ENCODE data around the gene FCN3. TPM values are rescaled to one million over a fixed set of nuclear protein-coding genes. Genes with fewer than 3 reads are reported as not detected.

The FCN3 gene
- total and polyA plus RNA-seq, 2 donors (not counting 1 experiment from before 2014, with no cell fraction given): not detected

- peak overlapping the region; percentile 48 to 63 (median 57) for H3K4me3 ChIP-seq (ENCODE audit: control extremely low read depth in 1 of 5, extremely low read depth in 1 of 5, insufficient read depth in 1 of 5, low read depth in 2 of 5, low read length in 4 of 5)
- H3K9me3 Mint-ChIP-seq (ENCODE audit: insufficient read depth): no peaks in the 10 kb centered on the region
- no peaks in the 10 kb centered on the region for H3K36me3 ChIP-seq (replicated peaks in 1 of 2; ENCODE audit: control extremely low read depth in 1 of 2, control insufficient read depth in 1 of 2, extremely low read depth in 1 of 2, insufficient read depth in 2 of 2, low read length in 1 of 2)
- POLR2A ChIA-PET: interaction anchor here (0.9 kb wide), 1 partner anchor 12 kb away, joined by 3 read pairs; no protein-coding TSS in a partner anchor
- H3K9ac ChIP-seq (ENCODE audit: low read length): peak overlapping the region; percentile 69
- peak overlapping the region; percentile 89 for H2AFZ ChIP-seq (ENCODE audit: insufficient read depth, low read depth, low read length, poor library complexity, severe bottlenecking)
- peak; percentile 78 for DNase-seq
- H3K9me3 ChIP-seq (ENCODE audit: control extremely low read depth in 1 of 3, control insufficient read depth in 2 of 3, insufficient read depth in 1 of 3, low read length in 2 of 3): no peaks in the 10 kb centered on the region
- no peaks in the 10 kb centered on the region for H3K27me3 Mint-ChIP-seq
- peaks cover 60% of the 10 kb centered on the region for H3K4me1 Mint-ChIP-seq
- TF ChIP-seq CTCF (IDR thresholded peaks at IDR 0.05) (no peak), EZH2 (IDR thresholded peaks at IDR 0.05; ENCODE audit: borderline replicate concordance, insufficient read depth, low read depth, low read length, poor library complexity, severe bottlenecking) (no peak)
- intact Hi-C loops (cut with micrococcal nuclease): no loop called here
- peaks cover 8% of the 10 kb centered on the region for H4K20me1 ChIP-seq (ENCODE audit: control insufficient read depth, insufficient read depth, low read length, poor library complexity, severe bottlenecking)
- peak overlapping the region; percentile 96 for H3K4me2 ChIP-seq (replicated peaks; ENCODE audit: low read depth, low read length, poor library complexity, severe bottlenecking)
- peak overlapping the region; percentile 92 for H3K4me3 Mint-ChIP-seq
- no peaks in the 10 kb centered on the region for H3K79me2 ChIP-seq (ENCODE audit: control insufficient read depth, insufficient read depth, low read length)
- peak; percentile 42 for ATAC-seq (ENCODE audit: low read depth)
- H3K27ac ChIP-seq (ENCODE audit: low read length in 2 of 2): no peak overlapping the region
- peak overlapping the region; percentile 70 for H3K27ac Mint-ChIP-seq
- peaks cover 44 to 61% of the 10 kb centered on the region in 2 donors for H3K4me1 ChIP-seq (ENCODE audit: control insufficient read depth in 2 of 2, insufficient read depth in 2 of 2, low read length in 2 of 2)
- CTCF ChIA-PET: interaction anchor here (0.5 to 11.1 kb wide), 9 partner anchors 19 to 1052 kb away, joined by 3 to 135 read pairs (median 6); partner anchors contain the start of genes CD164L2, GPR3 and SYTL1
- WGBS (ENCODE audit: insufficient coverage): 10% methylated on average over 52 of the region's 71 CpGs
- H3K27me3 ChIP-seq (replicated peaks in 1 of 4; ENCODE audit: control extremely low read depth in 1 of 4, control insufficient read depth in 3 of 4, insufficient read depth in 4 of 4, low read length in 3 of 4): no peaks in the 10 kb centered on the region
Measured at GRCh38 chr1:27360159-27361043, 14.2 kb downstream of the FCN3 start.

GRCh38 chr1:27359822-27360158 is 14.8 kb downstream of the FCN3 start:
- Histone ChIP-seq H3K4me3 (ENCODE audit: control extremely low read depth in 1 of 5, extremely low read depth in 1 of 5, insufficient read depth in 1 of 5, low read depth in 2 of 5, low read length in 4 of 5) (peak overlapping the region; percentile 48 to 63 (median 57)), H3K9ac (ENCODE audit: low read length) (peak overlapping the region; percentile 69), H3K9me3 (ENCODE audit: control extremely low read depth in 1 of 3, control insufficient read depth in 2 of 3, insufficient read depth in 1 of 3, low read length in 2 of 3) (no peaks in the 10 kb centered on the region), H3K4me1 (ENCODE audit: control insufficient read depth in 2 of 2, insufficient read depth in 2 of 2, low read length in 2 of 2) (peaks cover 38 to 58% of the 10 kb centered on the region in 2 donors), H2AFZ (ENCODE audit: insufficient read depth, low read depth, low read length, poor library complexity, severe bottlenecking) (peak overlapping the region; percentile 89), H3K79me2 (ENCODE audit: control insufficient read depth, insufficient read depth, low read length) (no peaks in the 10 kb centered on the region), H4K20me1 (ENCODE audit: control insufficient read depth, insufficient read depth, low read length, poor library complexity, severe bottlenecking) (peaks cover 8% of the 10 kb centered on the region), H3K4me2 (replicated peaks; ENCODE audit: low read depth, low read length, poor library complexity, severe bottlenecking) (peak overlapping the region; percentile 96), H3K27ac (ENCODE audit: low read length in 2 of 2) (no peak overlapping the region), H3K27me3 (replicated peaks in 1 of 4; ENCODE audit: control extremely low read depth in 1 of 4, control insufficient read depth in 3 of 4, insufficient read depth in 4 of 4, low read length in 3 of 4) (no peaks in the 10 kb centered on the region), H3K36me3 (replicated peaks in 1 of 2; ENCODE audit: control extremely low read depth in 1 of 2, control insufficient read depth in 1 of 2, extremely low read depth in 1 of 2, insufficient read depth in 2 of 2, low read length in 1 of 2) (no peaks in the 10 kb centered on the region)
- no peaks in the 10 kb centered on the region for H3K27me3 Mint-ChIP-seq
- intact Hi-C loops (cut with micrococcal nuclease): no loop called here
- TF ChIP-seq EZH2 (IDR thresholded peaks at IDR 0.05; ENCODE audit: borderline replicate concordance, insufficient read depth, low read depth, low read length, poor library complexity, severe bottlenecking) (no peak), CTCF (IDR thresholded peaks at IDR 0.05) (no peak)
- ChIA-PET POLR2A (interaction anchor here (0.9 kb wide), 1 partner anchor 11 kb away, joined by 3 read pairs; no protein-coding TSS in a partner anchor), CTCF (interaction anchor here (0.5 to 11.1 kb wide), 8 partner anchors 9 to 1051 kb away, joined by 3 to 135 read pairs (median 29); partner anchors contain the start of genes CD164L2, GPR3, MAP3K6 and SYTL1)
- H3K4me3 Mint-ChIP-seq: peak overlapping the region; percentile 92
- H3K27ac Mint-ChIP-seq: peak overlapping the region; percentile 70
- H3K4me1 Mint-ChIP-seq: peaks cover 56% of the 10 kb centered on the region
- H3K9me3 Mint-ChIP-seq (ENCODE audit: insufficient read depth): no peaks in the 10 kb centered on the region
- no peak for DNase-seq
- ATAC-seq (ENCODE audit: low read depth): no peak
- 52% methylated on average over 9 of the region's 9 CpGs for WGBS (ENCODE audit: insufficient coverage)
